CD4-positive, alpha-beta memory T cell (primary cell): ENCODE measurements around the gene ZNF281. TPM values are rescaled to one million over a fixed set of nuclear protein-coding genes. Genes with fewer than 3 reads are reported as not detected.

Experiments used
- CTCF ChIA-PET: fragments of 350-600 bp; sonication (Branson Sonifier 250); formaldehyde crosslinking; loops from one replicate; lab custom pipeline; 2021; ENCODE audit warnings: inconsistent platforms; ENCODE audit not compliant: partially characterized antibody; lab: Charles Lee
- POLR2A ChIA-PET: fragments of 350-600 bp; sonication (Branson Sonifier 250); formaldehyde crosslinking; loops from one replicate; lab custom pipeline; 2021; ENCODE audit not compliant: partially characterized antibody; lab: Charles Lee
- DNase-seq, 5 donors: peaks; one replicate each; pipeline versions ENCODE4 v3.0.0 to v3.0.0-alpha.2; 2020 to 2022; ENCODE audit warnings: mixed read lengths in 1 of 5
- H3K27ac ChIP-seq: one replicate; pipeline ENCODE4 v1.7.0; 2013; ENCODE audit warnings: low read depth, low read length
- H3K27me3 ChIP-seq: 2 replicates; pipeline ENCODE4 v1.7.0; 2013; ENCODE audit warnings: mild to moderate bottlenecking, low read length, moderate library complexity; ENCODE audit not compliant: insufficient read depth
- H3K36me3 ChIP-seq: 2 replicates; pipeline ENCODE4 v1.7.0; 2013; ENCODE audit warnings: mild to moderate bottlenecking, low read length, moderate library complexity; ENCODE audit not compliant: insufficient read depth
- H3K4me1 ChIP-seq: 2 replicates; pipeline ENCODE4 v1.7.0; 2013; ENCODE audit warnings: mild to moderate bottlenecking, low read length, moderate library complexity; ENCODE audit not compliant: insufficient read depth
- H3K4me3 ChIP-seq, 2 donors: one replicate each; pipeline ENCODE4 v1.7.0; 2013; ENCODE audit warnings: low read length in 2 of 2, mild to moderate bottlenecking in 1 of 2
- H3K9me3 ChIP-seq, 2 donors: one replicate each; pipeline ENCODE4 v1.7.0; 2013; ENCODE audit warnings: low read length in 2 of 2, control low read depth in 1 of 2; ENCODE audit not compliant: control insufficient read depth in 1 of 2
- H3K27ac Mint-ChIP-seq, 7 donors: one replicate each; pipeline ENCODE4 v1.8.0; 2020 to 2021; ENCODE audit warnings: mixed read lengths in 7 of 7, mild to moderate bottlenecking in 6 of 7, inconsistent platforms in 3 of 7, moderate library complexity in 3 of 7
- H3K27me3 Mint-ChIP-seq, 2 donors: one replicate each; pipeline ENCODE4 v1.8.0; 2020 to 2021; ENCODE audit warnings: mixed read lengths in 2 of 2
- H3K36me3 Mint-ChIP-seq, 2 donors: one replicate each; pipeline ENCODE4 v1.8.0; 2020 to 2021; ENCODE audit warnings: mixed read lengths in 2 of 2, inconsistent platforms in 1 of 2, mild to moderate bottlenecking in 1 of 2
- H3K4me1 Mint-ChIP-seq, 4 donors: one replicate each; pipeline ENCODE4 v1.8.0; 2020 to 2021; ENCODE audit warnings: mixed read lengths in 4 of 4, mild to moderate bottlenecking in 1 of 4
- H3K4me3 Mint-ChIP-seq, 8 donors: one replicate each; pipeline ENCODE4 v1.8.0; 2020 to 2021; ENCODE audit warnings: mixed read lengths in 8 of 8, mild to moderate bottlenecking in 7 of 8, moderate library complexity in 6 of 8, inconsistent platforms in 3 of 8
- H3K9me3 Mint-ChIP-seq, 8 donors: one replicate each; pipeline ENCODE4 v1.8.0; 2020 to 2021; ENCODE audit warnings: mixed read lengths in 8 of 8, mild to moderate bottlenecking in 5 of 8, inconsistent platforms in 3 of 8, moderate library complexity in 1 of 8
- intact Hi-C: fragments of 100-400 bp; cut with micrococcal nuclease; formaldehyde crosslinking; loops from one replicate; pipeline ENCODE4 v1.15.1; 2023
- polyA plus RNA-seq, 2 donors: library from polyadenylated mRNA; unstranded; fragments of 300-500 nt; fragmentation: Illumina TruSeq; gene quantifications; one replicate each; pipeline ENCODE4 v1.2.3, GENCODE V29; 2021
- total RNA-seq, 2 experiments: library from RNA; stranded (reverse); gene quantifications; one replicate each; pipeline ENCODE4 v1.2.3, GENCODE V29; 2021

Gene ZNF281
- total and polyA plus RNA-seq, 4 experiments from 2014 or later = 23.1 to 39.5 (median 25.0) TPM

GRCh38 chr1:200372095-200372884, 37.5 kb downstream of the ZNF281 start:
- CTCF ChIA-PET = interaction anchor here (0.9 kb wide), 1 partner anchor 93 kb away, joined by 3 read pairs; no protein-coding TSS in a partner anchor
- H3K36me3 ChIP-seq = no peaks in the 10 kb centered on the region

GRCh38 chr1:200369706-200370105, 40.1 kb downstream of the ZNF281 start:
- Mint-ChIP-seq H3K27ac (no peak overlapping the region), H3K9me3 (no peaks in the 10 kb centered on the region), H3K36me3 (peaks cover 1 to 16% of the 10 kb centered on the region in 2 donors), H3K4me3 (peak overlapping the region in 1 of 8 donors; percentile 27), H3K4me1 (no peaks in the 10 kb centered on the region), H3K27me3 (no peaks in the 10 kb centered on the region)
- no peak overlapping the region for H3K4me3 ChIP-seq
- intact Hi-C loops = no loop called here
- no peaks in the 10 kb centered on the region for H3K27me3 ChIP-seq
- DNase-seq = no peak
- ChIA-PET POLR2A (no interaction called here), CTCF (no interaction called here)
- no peaks in the 10 kb centered on the region for H3K9me3 ChIP-seq
- no peaks in the 10 kb centered on the region for H3K36me3 ChIP-seq
- H3K4me1 ChIP-seq = no peaks in the 10 kb centered on the region
- H3K27ac ChIP-seq = no peak overlapping the region

More at GRCh38 chr1:200372095-200372884, 37.5 kb downstream of the ZNF281 start:
- no peak for DNase-seq
- no peak overlapping the region for H3K27ac Mint-ChIP-seq
- no peaks in the 10 kb centered on the region for H3K4me1 Mint-ChIP-seq
- intact Hi-C loops = no loop called here
- no peak overlapping the region for H3K4me3 ChIP-seq
- no peaks in the 10 kb centered on the region for H3K27me3 Mint-ChIP-seq
- H3K27ac ChIP-seq = no peak overlapping the region
- H3K9me3 Mint-ChIP-seq = peaks cover 0 to 2% (median 0%) of the 10 kb centered on the region in 8 donors
- POLR2A ChIA-PET = no interaction called here
- H3K36me3 Mint-ChIP-seq = peaks cover 1 to 12% of the 10 kb centered on the region in 2 donors
- no peak overlapping the region for H3K4me3 Mint-ChIP-seq
- H3K4me1 ChIP-seq = no peaks in the 10 kb centered on the region
- no peaks in the 10 kb centered on the region for H3K27me3 ChIP-seq
- H3K9me3 ChIP-seq = no peaks in the 10 kb centered on the region

- Mint-ChIP-seq H3K9me3 (no peaks in the 10 kb centered on the region), H3K4me3 (no peak overlapping the region), H3K27ac (peak overlapping the region in 1 of 7 donors; percentile 32), H3K4me1 (no peaks in the 10 kb centered on the region), H3K36me3 (peaks cover 1 to 16% of the 10 kb centered on the region in 2 donors), H3K27me3 (no peaks in the 10 kb centered on the region)
- H3K36me3 ChIP-seq = no peaks in the 10 kb centered on the region
- no peak overlapping the region for H3K27ac ChIP-seq
- no peaks in the 10 kb centered on the region for H3K4me1 ChIP-seq
- intact Hi-C loops = no loop called here
- no peaks in the 10 kb centered on the region for H3K9me3 ChIP-seq
- POLR2A ChIA-PET = no interaction called here
- CTCF ChIA-PET = no interaction called here
- no peaks in the 10 kb centered on the region for H3K27me3 ChIP-seq
- H3K4me3 ChIP-seq = no peak overlapping the region
- no peak for DNase-seq
Observed at GRCh38 chr1:200369131-200369530, 40.7 kb downstream of the ZNF281 start.

GRCh38 chr1:200368556-200368955, 41.3 kb downstream of the ZNF281 start:
- H3K27ac ChIP-seq = no peak overlapping the region
- no peaks in the 10 kb centered on the region for H3K4me1 ChIP-seq

GRCh38 chr1:200367841-200368534, 41.8 kb downstream of the ZNF281 start:
- no peak overlapping the region for H3K27ac Mint-ChIP-seq
- H3K9me3 Mint-ChIP-seq = no peaks in the 10 kb centered on the region
- Histone ChIP-seq H3K4me3 (no peak overlapping the region), H3K9me3 (no peaks in the 10 kb centered on the region), H3K36me3 (no peaks in the 10 kb centered on the region), H3K4me1 (no peaks in the 10 kb centered on the region), H3K27ac (no peak overlapping the region), H3K27me3 (no peaks in the 10 kb centered on the region)
- no peak overlapping the region for H3K4me3 Mint-ChIP-seq
- POLR2A ChIA-PET = no interaction called here
- CTCF ChIA-PET = no interaction called here
- H3K27me3 Mint-ChIP-seq = no peaks in the 10 kb centered on the region
- intact Hi-C loops = no loop called here
- DNase-seq = no peak
- H3K4me1 Mint-ChIP-seq = no peaks in the 10 kb centered on the region
- H3K36me3 Mint-ChIP-seq = peaks cover 1 to 16% of the 10 kb centered on the region in 2 donors

More at GRCh38 chr1:200368556-200368955, 41.3 kb downstream of the ZNF281 start:
- no peak for DNase-seq
- ChIA-PET CTCF (no interaction called here), POLR2A (no interaction called here)
- intact Hi-C loops = no loop called here
- Mint-ChIP-seq H3K9me3 (no peaks in the 10 kb centered on the region), H3K4me1 (no peaks in the 10 kb centered on the region), H3K36me3 (peaks cover 1 to 16% of the 10 kb centered on the region in 2 donors), H3K27me3 (no peaks in the 10 kb centered on the region), H3K4me3 (no peak overlapping the region), H3K27ac (no peak overlapping the region)
- Histone ChIP-seq H3K9me3 (no peaks in the 10 kb centered on the region), H3K36me3 (no peaks in the 10 kb centered on the region), H3K27me3 (no peaks in the 10 kb centered on the region), H3K4me3 (no peak overlapping the region)

GRCh38 chr1:200366577-200367253, 43.1 kb downstream of the ZNF281 start:
- DNase-seq = no peak
- intact Hi-C loops = no loop called here
- no peaks in the 10 kb centered on the region for H3K36me3 ChIP-seq
- no peak overlapping the region for H3K27ac ChIP-seq
- Mint-ChIP-seq H3K4me3 (no peak overlapping the region), H3K9me3 (no peaks in the 10 kb centered on the region), H3K36me3 (peaks cover 1 to 16% of the 10 kb centered on the region in 2 donors), H3K27me3 (no peaks in the 10 kb centered on the region), H3K4me1 (no peaks in the 10 kb centered on the region), H3K27ac (peak overlapping the region in 1 of 7 donors; percentile 43)
- H3K4me3 ChIP-seq = no peak overlapping the region
- POLR2A ChIA-PET = no interaction called here
- H3K9me3 ChIP-seq = no peaks in the 10 kb centered on the region
- CTCF ChIA-PET = no interaction called here
- no peaks in the 10 kb centered on the region for H3K27me3 ChIP-seq
- no peaks in the 10 kb centered on the region for H3K4me1 ChIP-seq

- no peaks in the 10 kb centered on the region for H3K27me3 Mint-ChIP-seq
- H3K4me3 Mint-ChIP-seq = no peak overlapping the region
- Histone ChIP-seq H3K4me3 (no peak overlapping the region), H3K27me3 (no peaks in the 10 kb centered on the region), H3K36me3 (no peaks in the 10 kb centered on the region), H3K4me1 (no peaks in the 10 kb centered on the region), H3K27ac (no peak overlapping the region), H3K9me3 (no peaks in the 10 kb centered on the region)
- no peak overlapping the region for H3K27ac Mint-ChIP-seq
- intact Hi-C loops = no loop called here
- no peaks in the 10 kb centered on the region for H3K4me1 Mint-ChIP-seq
- H3K9me3 Mint-ChIP-seq = no peaks in the 10 kb centered on the region
- DNase-seq = no peak
- ChIA-PET CTCF (interaction anchor here (0.6 to 1.1 kb wide), 3 partner anchors 15 to 1013 kb away, joined by 3 to 5 read pairs (median 4); no protein-coding TSS in a partner anchor), POLR2A (no interaction called here)
- H3K36me3 Mint-ChIP-seq = peaks cover 1 to 16% of the 10 kb centered on the region in 2 donors
Observed at GRCh38 chr1:200365897-200366426, 43.9 kb downstream of the ZNF281 start.
